GM19035 (cell line): ENCODE measurements around the gene GADD45GIP1.
"Not testable (repeated sequence)": the region's sequence is repeated elsewhere in the genome, so short reads cannot be mapped to it uniquely, and the experiment has no call there.

ENCODE experiments used
- ATAC-seq: cut with Tn5 transposase; IDR thresholded peaks from one replicate; pipeline ENCODE4 v1.9.1; 2021; ENCODE audit not compliant: unreplicated experiment

Gene GADD45GIP1

GRCh38 chr19:12965017-12965811, 8.2 kb upstream of the GADD45GIP1 start:
- peak; percentile 69 for ATAC-seq

- no peak for ATAC-seq
Measured at GRCh38 chr19:12959481-12959880, 2.5 kb upstream of the GADD45GIP1 start.

- ATAC-seq, result peak; percentile 27
Measured at GRCh38 chr19:12957389-12957952, 448 bp upstream of the GADD45GIP1 start.

- ATAC-seq, result no peak
Measured at GRCh38 chr19:12955996-12956395, 1.0 kb downstream of the GADD45GIP1 start.

- ATAC-seq, result not testable (repeated sequence)
Measured at GRCh38 chr19:12955575-12955974, 1.4 kb downstream of the GADD45GIP1 start.

GRCh38 chr19:12954612-12954962, 2.4 kb downstream of the GADD45GIP1 start:
- no peak for ATAC-seq

GRCh38 chr19:12953799-12954611, 3.0 kb downstream of the GADD45GIP1 start:
- ATAC-seq, result no peak

GRCh38 chr19:12953138-12953798, 3.8 kb downstream of the GADD45GIP1 start:
- ATAC-seq, result no peak

GRCh38 chr19:12952488-12953137, 4.4 kb downstream of the GADD45GIP1 start:
- ATAC-seq, result no peak

- ATAC-seq, result not testable (repeated sequence)
Measured at GRCh38 chr19:12952050-12952449, 5.0 kb downstream of the GADD45GIP1 start.

- ATAC-seq, result no peak
Measured at GRCh38 chr19:12949363-12950283, 7.4 kb downstream of the GADD45GIP1 start.

- no peak for ATAC-seq
Measured at GRCh38 chr19:12948612-12949362, 8.2 kb downstream of the GADD45GIP1 start.

- ATAC-seq, result no peak
Measured at GRCh38 chr19:12947702-12948611, 9.1 kb downstream of the GADD45GIP1 start.

- ATAC-seq, result no peak
Measured at GRCh38 chr19:12946731-12947496, 10.1 kb downstream of the GADD45GIP1 start.

- peak; percentile 40 for ATAC-seq
Measured at GRCh38 chr19:12946092-12946721, 10.8 kb downstream of the GADD45GIP1 start.

- peak; percentile 78 for ATAC-seq
Measured at GRCh38 chr19:12945479-12946091, 11.4 kb downstream of the GADD45GIP1 start, which contains the start of gene RAD23A. RAD23A (plus strand) TSS chr19:12945862; CDS start chr19:12945949, 87 bp downstream.
